Measurements from ENCODE around the gene CTNND2.

The CTNND2 gene

DNA sequence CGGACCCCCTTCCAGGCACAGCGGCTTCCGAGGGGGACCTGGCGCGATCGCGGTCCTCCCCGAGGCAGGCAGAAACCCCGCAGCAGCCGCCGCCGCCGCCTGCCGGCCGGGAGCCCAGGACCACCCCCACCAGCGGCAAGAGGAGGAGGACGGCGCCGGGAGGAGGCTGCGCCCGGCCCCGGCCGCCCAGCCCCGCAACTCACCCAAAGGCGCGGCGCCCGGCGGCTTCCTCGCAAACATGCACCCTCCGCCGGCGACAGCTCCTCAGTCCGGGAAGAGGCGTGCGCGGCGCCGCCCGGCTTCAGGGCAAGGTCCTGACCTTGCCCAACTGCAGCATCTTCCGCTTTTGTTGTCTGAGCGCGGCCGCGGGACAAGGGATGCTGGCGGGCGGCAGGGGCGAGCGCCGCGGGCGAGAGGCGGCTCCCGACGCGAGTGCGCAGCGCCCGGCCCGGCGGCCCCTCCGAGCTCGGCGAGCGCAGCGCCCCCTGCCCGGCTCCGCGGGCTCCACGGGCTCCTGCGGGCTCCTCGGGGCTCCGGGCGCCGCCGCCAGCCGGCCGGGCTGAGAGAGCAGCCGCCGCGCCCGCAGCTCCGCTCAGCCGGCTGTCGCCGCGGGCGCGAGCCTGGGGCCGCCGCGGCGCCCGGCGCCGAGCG lies 507 bp downstream of the CTNND2 start:
- no peaks in the 10 kb centered on the region for H3K9me3 ChIP-seq (ENCODE audit: control insufficient read depth in 1 of 2, low read length in 2 of 2)
- H3K27ac ChIP-seq (ENCODE audit: low read length): no peak overlapping the region

DNA sequence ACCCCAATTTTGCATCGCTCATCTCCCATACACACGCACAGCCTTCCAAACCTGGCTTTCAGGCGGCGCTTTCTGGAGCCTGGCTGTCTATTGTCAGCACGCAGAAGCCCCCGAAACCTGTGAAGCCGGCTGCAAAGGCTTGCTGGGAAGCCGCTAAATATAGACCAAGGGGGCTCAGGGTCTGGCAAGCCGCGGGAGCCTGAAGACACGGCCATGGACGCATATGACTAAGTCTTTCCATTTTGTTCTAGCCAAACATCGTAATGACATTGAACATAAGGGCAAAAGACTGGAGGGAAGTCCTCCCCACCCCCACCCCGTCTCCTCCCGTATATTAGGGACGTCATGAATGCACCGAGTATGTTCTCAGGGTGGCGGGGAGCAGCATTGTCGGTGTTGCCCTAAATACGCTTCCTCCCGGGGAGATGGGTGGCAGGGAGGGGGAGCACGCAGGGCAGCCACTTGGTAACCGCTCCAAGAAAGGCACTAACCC lies 1.1 kb downstream of the CTNND2 start:
- Histone ChIP-seq H3K9me3 (ENCODE audit: control insufficient read depth in 1 of 2, low read length in 2 of 2) (no peaks in the 10 kb centered on the region), H3K36me3 (ENCODE audit: control insufficient read depth in 1 of 2, insufficient read depth in 2 of 2, low read length in 2 of 2) (no peaks in the 10 kb centered on the region), H3K27ac (ENCODE audit: low read length) (no peak overlapping the region), H3K27me3 (ENCODE audit: low read depth, low read length) (peaks cover 13% of the 10 kb centered on the region), H3K4me1 (ENCODE audit: control insufficient read depth in 1 of 2, insufficient read depth in 2 of 2, low read length in 2 of 2) (no peaks in the 10 kb centered on the region), H3K4me3 (ENCODE audit: low read depth in 1 of 2, low read length in 2 of 2) (peak overlapping the region; percentile 30 to 70)

More for the DNA sequence above, 507 bp downstream of the CTNND2 start:
- Histone ChIP-seq H3K36me3 (ENCODE audit: control insufficient read depth in 1 of 2, insufficient read depth in 2 of 2, low read length in 2 of 2) (no peaks in the 10 kb centered on the region), H3K4me3 (ENCODE audit: low read depth in 1 of 2, low read length in 2 of 2) (peak overlapping the region in 1 of 2 donors; percentile 70), H3K4me1 (ENCODE audit: control insufficient read depth in 1 of 2, insufficient read depth in 2 of 2, low read length in 2 of 2) (no peaks in the 10 kb centered on the region), H3K27me3 (ENCODE audit: low read depth, low read length) (peaks cover 13% of the 10 kb centered on the region)

- no peaks in the 10 kb centered on the region for H3K36me3 ChIP-seq (ENCODE audit: control insufficient read depth in 1 of 2, insufficient read depth in 2 of 2, low read length in 2 of 2)
- H3K4me1 ChIP-seq (ENCODE audit: control insufficient read depth in 1 of 2, insufficient read depth in 2 of 2, low read length in 2 of 2): no peaks in the 10 kb centered on the region
- no peaks in the 10 kb centered on the region for H3K9me3 ChIP-seq (ENCODE audit: control insufficient read depth in 1 of 2, low read length in 2 of 2)
- H3K27me3 ChIP-seq (ENCODE audit: low read depth, low read length): peaks cover 13% of the 10 kb centered on the region
- peak overlapping the region in 1 of 2 donors; percentile 70 for H3K4me3 ChIP-seq (ENCODE audit: low read depth in 1 of 2, low read length in 2 of 2)
- H3K27ac ChIP-seq (ENCODE audit: low read length): no peak overlapping the region
Measured at GRCh38 chr5:11902201-11902619, 2.0 kb downstream of the CTNND2 start.

DNA sequence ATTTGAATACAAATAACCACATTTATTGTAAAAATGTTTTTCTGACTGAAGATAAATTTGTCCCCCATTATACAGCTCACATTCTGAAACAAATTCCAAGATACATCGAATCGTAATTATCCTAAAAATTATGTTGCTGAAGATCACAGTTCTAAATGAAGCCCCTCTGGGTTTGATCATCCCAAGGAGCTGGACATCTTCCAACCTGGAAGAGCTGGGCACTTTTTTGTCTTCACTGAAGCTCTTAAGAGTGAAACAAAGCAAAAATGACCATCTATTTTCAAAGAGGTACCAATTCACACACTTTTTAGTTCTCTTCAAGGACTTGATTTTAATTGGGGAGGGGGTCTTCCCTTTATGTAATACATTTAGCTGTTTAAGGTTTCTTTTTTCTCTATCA lies 5.5 kb downstream of the CTNND2 start:
- Histone ChIP-seq H3K4me1 (ENCODE audit: control insufficient read depth in 1 of 2, insufficient read depth in 2 of 2, low read length in 2 of 2) (no peaks in the 10 kb centered on the region), H3K4me3 (ENCODE audit: low read depth in 1 of 2, low read length in 2 of 2) (no peak overlapping the region), H3K9me3 (ENCODE audit: control insufficient read depth in 1 of 2, low read length in 2 of 2) (no peaks in the 10 kb centered on the region), H3K27me3 (ENCODE audit: low read depth, low read length) (peaks cover 13% of the 10 kb centered on the region), H3K36me3 (ENCODE audit: control insufficient read depth in 1 of 2, insufficient read depth in 2 of 2, low read length in 2 of 2) (no peaks in the 10 kb centered on the region), H3K27ac (ENCODE audit: low read length) (no peak overlapping the region)

GRCh38 chr5:11897781-11898180 lies 6.5 kb downstream of the CTNND2 start:
- H3K27me3 ChIP-seq (ENCODE audit: low read depth, low read length): peaks cover 7% of the 10 kb centered on the region
- H3K4me1 ChIP-seq (ENCODE audit: control insufficient read depth in 1 of 2, insufficient read depth in 2 of 2, low read length in 2 of 2): no peaks in the 10 kb centered on the region
- no peaks in the 10 kb centered on the region for H3K36me3 ChIP-seq (ENCODE audit: control insufficient read depth in 1 of 2, insufficient read depth in 2 of 2, low read length in 2 of 2)
- H3K27ac ChIP-seq (ENCODE audit: low read length): no peak overlapping the region
- no peak overlapping the region for H3K4me3 ChIP-seq (ENCODE audit: low read depth in 1 of 2, low read length in 2 of 2)
- H3K9me3 ChIP-seq (ENCODE audit: control insufficient read depth in 1 of 2, low read length in 2 of 2): no peaks in the 10 kb centered on the region

DNA sequence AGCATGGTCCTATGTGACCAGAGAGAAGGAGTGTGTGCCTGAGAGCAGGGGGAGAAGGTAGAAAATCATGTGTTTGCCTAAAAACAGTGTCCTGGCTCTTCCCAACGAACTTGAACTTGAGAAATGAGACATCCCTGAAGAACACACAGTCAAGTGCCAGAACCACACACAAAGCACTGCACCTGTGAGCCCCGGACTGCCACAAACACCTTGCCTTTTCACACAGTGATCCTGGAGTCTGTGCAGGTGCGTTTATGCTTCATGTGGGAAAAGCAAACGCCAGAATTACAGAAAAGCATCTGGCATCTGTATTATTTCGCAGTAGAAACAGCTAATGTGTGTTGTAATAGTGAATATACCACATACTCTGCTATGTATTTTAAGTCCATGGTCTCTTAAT lies 9.3 kb downstream of the CTNND2 start:
- H3K4me1 ChIP-seq (ENCODE audit: control insufficient read depth in 1 of 2, insufficient read depth in 2 of 2, low read length in 2 of 2): no peaks in the 10 kb centered on the region
- no peak overlapping the region for H3K4me3 ChIP-seq (ENCODE audit: low read depth in 1 of 2, low read length in 2 of 2)
- H3K27ac ChIP-seq (ENCODE audit: low read length): no peak overlapping the region
- no peaks in the 10 kb centered on the region for H3K27me3 ChIP-seq (ENCODE audit: low read depth, low read length)
- no peaks in the 10 kb centered on the region for H3K9me3 ChIP-seq (ENCODE audit: control insufficient read depth in 1 of 2, low read length in 2 of 2)
- no peaks in the 10 kb centered on the region for H3K36me3 ChIP-seq (ENCODE audit: control insufficient read depth in 1 of 2, insufficient read depth in 2 of 2, low read length in 2 of 2)

DNA sequence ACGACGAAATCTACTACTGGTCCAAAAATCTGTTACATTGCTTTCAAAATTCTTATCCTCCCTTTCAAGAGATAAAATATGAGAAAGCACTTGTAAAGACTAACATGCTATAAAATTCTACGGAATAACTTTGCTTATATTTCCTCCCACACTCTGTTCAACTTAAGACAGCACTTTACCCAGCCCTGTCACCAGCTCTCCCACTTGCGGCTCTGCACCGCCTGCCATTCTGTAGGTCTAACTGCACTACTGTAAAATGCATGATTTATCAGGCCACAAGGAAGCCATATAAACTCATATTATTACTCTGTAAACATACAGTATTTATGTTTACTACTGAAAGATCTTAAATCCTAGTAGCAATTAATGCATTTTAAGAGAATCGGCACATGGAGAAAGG lies 11.4 kb downstream of the CTNND2 start:
- H3K27me3 ChIP-seq (ENCODE audit: low read depth, low read length): no peaks in the 10 kb centered on the region
- no peaks in the 10 kb centered on the region for H3K9me3 ChIP-seq (ENCODE audit: control insufficient read depth in 1 of 2, low read length in 2 of 2)
- no peak overlapping the region for H3K27ac ChIP-seq (ENCODE audit: low read length)
- H3K4me1 ChIP-seq (ENCODE audit: control insufficient read depth in 1 of 2, insufficient read depth in 2 of 2, low read length in 2 of 2): no peaks in the 10 kb centered on the region
- no peak overlapping the region for H3K4me3 ChIP-seq (ENCODE audit: low read depth in 1 of 2, low read length in 2 of 2)
- H3K36me3 ChIP-seq (ENCODE audit: control insufficient read depth in 1 of 2, insufficient read depth in 2 of 2, low read length in 2 of 2): no peaks in the 10 kb centered on the region

DNA sequence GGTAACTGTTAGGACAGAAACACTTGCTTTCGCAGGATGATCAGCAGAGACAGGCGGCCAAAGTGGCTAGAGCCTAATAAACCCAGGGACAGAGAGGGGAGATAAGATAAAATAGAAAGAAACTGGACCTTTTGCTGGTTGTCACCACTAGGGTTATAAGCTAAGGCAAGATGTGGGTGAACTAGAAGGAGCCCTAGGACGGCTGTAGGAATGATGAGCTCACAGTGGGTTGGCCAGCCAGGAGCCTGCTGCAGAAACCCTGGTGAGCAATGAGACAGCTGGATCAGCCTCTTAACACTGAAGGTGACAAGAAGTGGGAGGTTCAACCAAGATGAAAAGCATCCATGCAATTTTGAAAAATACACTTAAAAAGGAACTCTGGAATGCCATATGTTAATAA lies 13.5 kb downstream of the CTNND2 start:
- H3K27me3 ChIP-seq (ENCODE audit: low read depth, low read length): no peaks in the 10 kb centered on the region
- no peak overlapping the region for H3K4me3 ChIP-seq (ENCODE audit: low read depth in 1 of 2, low read length in 2 of 2)
- no peak overlapping the region for H3K27ac ChIP-seq (ENCODE audit: low read length)

DNA sequence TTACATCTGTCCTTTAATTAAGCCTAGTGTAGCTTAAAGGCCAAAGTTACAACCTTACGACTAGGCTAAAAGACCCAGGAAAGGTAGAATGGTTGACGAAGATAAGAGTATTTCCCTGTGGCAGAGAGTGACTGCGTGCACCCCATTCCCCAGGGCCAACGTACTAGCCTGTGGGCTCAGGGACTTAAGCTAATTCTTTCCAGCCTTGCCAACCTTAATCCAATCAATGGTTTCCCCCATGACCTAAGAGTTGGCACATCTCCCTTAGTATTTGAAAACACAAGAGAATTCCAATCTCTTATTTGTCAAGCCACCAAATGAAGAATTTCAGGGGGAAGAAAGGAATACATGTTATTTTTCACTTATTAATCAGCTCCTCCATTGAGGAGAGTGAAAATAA lies 16.0 kb downstream of the CTNND2 start:
- no peaks in the 10 kb centered on the region for H3K27me3 ChIP-seq (ENCODE audit: low read depth, low read length)
- H3K9me3 ChIP-seq (ENCODE audit: control insufficient read depth in 1 of 2, low read length in 2 of 2): no peaks in the 10 kb centered on the region
- no peaks in the 10 kb centered on the region for H3K4me1 ChIP-seq (ENCODE audit: control insufficient read depth in 1 of 2, insufficient read depth in 2 of 2, low read length in 2 of 2)
- no peak overlapping the region for H3K4me3 ChIP-seq (ENCODE audit: low read depth in 1 of 2, low read length in 2 of 2)
- no peaks in the 10 kb centered on the region for H3K36me3 ChIP-seq (ENCODE audit: control insufficient read depth in 1 of 2, insufficient read depth in 2 of 2, low read length in 2 of 2)
- H3K27ac ChIP-seq (ENCODE audit: low read length): no peak overlapping the region

More for the DNA sequence above, 13.5 kb downstream of the CTNND2 start:
- Histone ChIP-seq H3K4me1 (ENCODE audit: control insufficient read depth in 1 of 2, insufficient read depth in 2 of 2, low read length in 2 of 2) (no peaks in the 10 kb centered on the region), H3K9me3 (ENCODE audit: control insufficient read depth in 1 of 2, low read length in 2 of 2) (no peaks in the 10 kb centered on the region), H3K36me3 (ENCODE audit: control insufficient read depth in 1 of 2, insufficient read depth in 2 of 2, low read length in 2 of 2) (no peaks in the 10 kb centered on the region)

DNA sequence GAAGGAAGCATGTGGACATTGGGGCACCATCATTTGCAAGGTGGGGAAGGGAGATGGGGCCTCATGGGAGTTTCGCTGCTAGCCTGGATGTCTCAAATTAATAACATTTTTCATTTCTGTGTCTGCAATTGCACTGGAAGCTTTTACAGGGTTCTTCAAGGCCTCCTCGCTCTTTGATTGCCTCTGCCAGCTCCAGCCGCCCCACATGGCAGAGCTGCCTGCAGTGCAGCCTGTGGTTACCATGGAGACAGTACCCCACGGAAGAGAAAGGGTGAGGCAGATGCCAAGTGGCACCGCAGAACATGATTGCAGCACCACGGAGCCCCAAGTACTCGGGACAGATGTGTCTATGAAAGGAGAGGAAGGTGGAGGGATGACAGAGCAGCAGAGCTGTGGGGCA lies 25.4 kb downstream of the CTNND2 start:
- peaks cover 0 to 3% of the 10 kb centered on the region in 2 donors for H3K9me3 ChIP-seq (ENCODE audit: control insufficient read depth in 1 of 2, low read length in 2 of 2)
- H3K36me3 ChIP-seq (ENCODE audit: control insufficient read depth in 1 of 2, insufficient read depth in 2 of 2, low read length in 2 of 2): no peaks in the 10 kb centered on the region
- H3K27ac ChIP-seq (ENCODE audit: low read length): no peak overlapping the region
- no peak overlapping the region for H3K4me3 ChIP-seq (ENCODE audit: low read depth in 1 of 2, low read length in 2 of 2)
- H3K27me3 ChIP-seq (ENCODE audit: low read depth, low read length): no peaks in the 10 kb centered on the region
- H3K4me1 ChIP-seq (ENCODE audit: control insufficient read depth in 1 of 2, insufficient read depth in 2 of 2, low read length in 2 of 2): no peaks in the 10 kb centered on the region

- H3K9me3 ChIP-seq (ENCODE audit: control insufficient read depth in 1 of 2, low read length in 2 of 2): no peaks in the 10 kb centered on the region
- no peaks in the 10 kb centered on the region for H3K36me3 ChIP-seq (ENCODE audit: control insufficient read depth in 1 of 2, insufficient read depth in 2 of 2, low read length in 2 of 2)
- H3K4me3 ChIP-seq (ENCODE audit: low read depth in 1 of 2, low read length in 2 of 2): no peak overlapping the region
- H3K27ac ChIP-seq (ENCODE audit: low read length): no peak overlapping the region
- H3K27me3 ChIP-seq (ENCODE audit: low read depth, low read length): no peaks in the 10 kb centered on the region
- no peaks in the 10 kb centered on the region for H3K4me1 ChIP-seq (ENCODE audit: control insufficient read depth in 1 of 2, insufficient read depth in 2 of 2, low read length in 2 of 2)
Measured at GRCh38 chr5:11873587-11873986, 30.7 kb downstream of the CTNND2 start.

- Histone ChIP-seq H3K27ac (ENCODE audit: low read length) (no peak overlapping the region), H3K36me3 (ENCODE audit: control insufficient read depth in 1 of 2, insufficient read depth in 2 of 2, low read length in 2 of 2) (no peaks in the 10 kb centered on the region), H3K9me3 (ENCODE audit: control insufficient read depth in 1 of 2, low read length in 2 of 2) (no peaks in the 10 kb centered on the region), H3K27me3 (ENCODE audit: low read depth, low read length) (no peaks in the 10 kb centered on the region), H3K4me3 (ENCODE audit: low read depth in 1 of 2, low read length in 2 of 2) (no peak overlapping the region), H3K4me1 (ENCODE audit: control insufficient read depth in 1 of 2, insufficient read depth in 2 of 2, low read length in 2 of 2) (no peaks in the 10 kb centered on the region)
Measured at GRCh38 chr5:11869203-11869602, 35.0 kb downstream of the CTNND2 start.

Data from muscle layer of duodenum (tissue), 2 donors.